ENCODE results near the gene MON2.

- TF ChIP-seq EP300 (IDR thresholded peaks at IDR 0.05) (no peak), POLR2A (IDR thresholded peaks at IDR 0.05) (no peak)
These were observed 52.4 kb downstream of the MON2 start for GRCh38 chr12:62519043-62519442.
